ENCODE data around the gene SST.

Gene SST

GRCh38 chr3:187669675-187670504 is at the start of gene SST:
Gene SST (minus strand): TSS chr3:187670394. CDS start chr3:187670291, 103 bp downstream.
- DNase-seq = peak; percentile 33 to 35

DNA sequence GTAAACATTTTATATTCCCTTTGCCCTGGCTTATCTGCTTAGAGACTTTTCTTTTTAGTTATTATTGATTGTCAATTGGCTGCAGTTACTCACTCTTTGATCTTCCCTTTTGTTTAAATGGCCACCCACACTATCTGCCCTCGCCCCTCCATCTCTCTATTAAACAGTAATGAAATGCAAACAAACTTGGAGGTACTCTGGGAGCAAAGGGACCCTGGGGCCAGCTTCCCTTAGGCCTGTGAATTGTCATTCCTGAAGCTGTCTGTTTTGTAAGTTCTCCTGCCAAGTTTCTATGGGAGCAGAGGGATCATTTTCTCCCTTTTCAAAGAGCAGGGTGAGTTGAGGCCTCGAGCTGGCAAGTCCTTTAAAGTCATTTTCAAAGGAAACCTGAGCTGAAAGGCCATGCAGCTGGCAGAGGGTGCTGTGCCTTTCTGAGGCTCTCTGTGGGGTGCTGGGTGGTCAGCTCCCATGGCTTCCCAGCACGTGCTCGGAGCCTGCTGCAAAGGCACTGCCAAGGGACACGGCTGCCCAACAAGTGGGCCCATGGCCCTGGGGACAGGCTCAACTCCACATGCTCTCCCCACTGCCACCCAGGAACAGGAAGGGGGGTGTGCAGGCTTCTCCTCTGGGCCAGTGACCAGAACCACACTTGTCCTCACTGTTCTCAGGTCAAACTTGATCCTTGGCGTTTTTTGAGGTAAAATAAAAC is 49.6 kb upstream of the SST start:
- no peak for DNase-seq

DNA sequence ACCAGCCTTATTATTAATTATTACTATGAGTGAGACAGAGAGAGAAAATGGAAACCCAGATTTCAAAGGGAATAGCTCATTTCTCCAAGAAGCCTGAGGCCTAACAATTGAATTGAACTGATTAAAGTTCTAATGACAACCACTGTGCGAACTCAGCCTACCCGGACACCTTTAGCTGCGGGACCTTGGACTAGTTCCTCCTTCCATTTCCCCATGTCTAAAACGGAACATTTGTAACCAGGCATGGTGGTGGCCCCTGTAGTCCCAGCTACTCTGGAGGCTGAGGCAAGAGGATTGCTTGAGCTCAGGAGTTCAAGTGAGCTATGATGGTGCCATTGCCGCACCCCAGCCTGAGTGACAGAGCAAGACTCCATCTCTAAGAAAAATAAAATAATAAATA is 48.6 kb upstream of the SST start:
- no peak for DNase-seq

GRCh38 chr3:187717572-187717971 is 47.4 kb upstream of the SST start:
- no peak for DNase-seq

- DNase-seq = peak; percentile 83 to 84
Observed at GRCh38 chr3:187714404-187714979, 44.3 kb upstream of the SST start.

GRCh38 chr3:187713504-187713903 is 43.3 kb upstream of the SST start:
- DNase-seq = no peak

DNA sequence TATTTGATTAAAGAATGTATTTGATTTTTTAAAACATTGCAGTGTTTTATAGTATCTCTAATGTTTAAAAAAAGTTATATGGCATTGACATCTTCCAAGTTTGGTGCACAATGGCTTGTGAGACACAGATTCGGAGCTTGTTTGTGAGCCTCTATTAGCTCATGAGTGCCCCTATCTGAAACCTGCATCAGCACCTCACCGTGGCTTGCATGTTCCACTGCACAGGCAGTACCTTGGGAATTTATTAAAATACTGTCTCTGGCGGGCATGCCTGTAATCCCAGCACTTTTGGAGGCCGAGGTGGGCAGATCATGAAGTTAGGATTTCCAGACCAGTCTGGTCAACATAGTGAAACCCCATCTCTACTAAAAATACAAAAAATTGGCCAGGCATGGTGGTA is 39.0 kb upstream of the SST start:
- DNase-seq = no peak

- no peak for DNase-seq
Observed at GRCh38 chr3:187708696-187709095, 38.5 kb upstream of the SST start.

GRCh38 chr3:187706971-187707370 is 36.8 kb upstream of the SST start:
- no peak for DNase-seq

- DNase-seq = no peak
Observed at GRCh38 chr3:187705164-187705563, 35.0 kb upstream of the SST start.

DNA sequence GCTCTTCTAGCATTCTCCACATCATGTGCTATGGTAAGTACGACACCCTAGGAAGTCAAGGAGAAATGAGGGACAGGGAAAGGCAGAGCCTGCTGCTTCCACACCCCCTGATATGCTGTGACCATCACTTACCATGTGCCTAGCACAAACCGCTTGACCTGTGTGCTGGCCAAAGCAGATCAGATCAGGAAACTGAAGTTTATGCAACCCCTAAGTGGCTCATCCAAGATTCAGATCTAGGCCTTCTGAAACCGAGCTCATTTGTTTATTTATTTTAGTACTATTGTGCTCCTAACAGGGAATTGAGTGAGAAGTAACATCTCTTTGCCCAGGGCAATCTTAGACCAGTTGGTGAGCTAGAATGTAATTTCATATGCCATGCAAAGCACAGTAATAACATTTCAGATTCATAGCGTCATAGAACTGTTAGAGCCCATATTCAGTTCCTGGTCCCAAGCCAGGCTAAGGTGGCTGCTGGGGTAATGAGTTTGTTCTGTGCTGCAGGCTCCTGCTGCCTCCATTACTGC is 32.4 kb upstream of the SST start, which contains the start of gene RTP2:
Gene RTP2 (minus strand): TSS at position 51 of the 527 bp plus-strand sequence. CDS start 429 bp downstream, outside the sequence.
- no peak for DNase-seq

DNA sequence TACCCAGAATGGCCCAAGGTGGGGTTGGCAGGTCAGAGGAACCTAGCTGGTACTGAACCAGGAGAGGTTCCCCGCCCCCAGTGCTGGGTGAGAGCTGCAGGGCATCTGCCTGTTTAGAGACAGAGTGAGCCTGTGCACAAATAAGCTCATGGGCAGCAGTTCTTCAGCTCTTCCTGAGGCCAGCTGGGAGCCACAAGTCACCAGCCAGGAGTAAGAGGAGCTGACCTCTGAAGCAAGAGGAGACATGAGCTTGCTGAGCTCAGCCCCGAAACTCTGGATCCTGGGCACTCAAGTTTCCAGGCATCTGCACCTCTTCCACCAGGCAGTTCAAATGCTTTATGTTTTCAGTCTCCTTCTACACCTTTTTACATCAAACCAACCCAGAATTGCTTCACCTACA is 30.1 kb upstream of the SST start:
- no peak for DNase-seq

GRCh38 chr3:187698499-187699399 is 28.6 kb upstream of the SST start:
- no peak for DNase-seq

DNA sequence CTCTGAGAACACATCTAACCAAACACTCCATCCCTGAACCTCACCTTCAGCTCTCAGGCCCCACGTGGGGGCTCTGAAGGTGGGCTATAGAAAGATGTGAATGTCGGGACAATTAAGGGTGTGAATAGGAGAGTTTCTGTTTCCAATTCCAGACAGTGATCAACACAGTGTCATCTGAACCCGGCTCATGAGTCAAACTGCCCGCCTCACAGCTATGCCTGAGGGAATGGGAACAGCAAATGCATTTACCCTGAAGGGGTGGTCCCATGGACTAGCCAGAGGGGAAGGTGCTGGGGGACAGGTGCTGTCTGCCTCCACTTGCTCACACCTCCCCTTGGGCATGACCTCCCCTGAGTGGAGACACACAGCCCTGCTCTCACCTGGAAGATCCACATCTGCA is 25.8 kb upstream of the SST start:
- DNase-seq = no peak

GRCh38 chr3:187695449-187695848 is 25.3 kb upstream of the SST start:
- no peak for DNase-seq

GRCh38 chr3:187694801-187695200 is 24.6 kb upstream of the SST start:
- DNase-seq = no peak

DNA sequence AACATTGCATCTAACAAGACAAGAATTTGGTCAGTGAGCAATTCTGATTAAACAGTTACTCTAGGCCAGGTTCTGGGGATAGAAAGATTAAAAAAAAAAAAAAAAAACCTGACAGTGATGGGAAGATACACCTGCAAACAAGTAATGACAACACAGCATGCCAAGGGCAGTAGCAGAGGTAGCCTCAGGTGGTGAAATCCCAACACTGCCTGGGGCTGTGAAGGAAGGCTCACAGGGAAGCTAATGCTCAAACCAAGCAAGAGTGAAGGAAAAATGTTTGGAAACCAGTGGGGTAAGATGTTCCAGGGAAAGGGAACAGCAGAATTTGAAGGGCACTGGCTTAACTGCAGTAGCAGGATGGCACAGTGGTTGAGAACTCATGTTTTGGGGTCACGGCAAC is 23.2 kb upstream of the SST start:
- no peak for DNase-seq

GRCh38 chr3:187689984-187690383 is 19.8 kb upstream of the SST start:
- no peak for DNase-seq

GRCh38 chr3:187686621-187687273 is 16.6 kb upstream of the SST start:
- DNase-seq = no peak

- DNase-seq = no peak
Observed at GRCh38 chr3:187685948-187686347, 15.8 kb upstream of the SST start.

DNA sequence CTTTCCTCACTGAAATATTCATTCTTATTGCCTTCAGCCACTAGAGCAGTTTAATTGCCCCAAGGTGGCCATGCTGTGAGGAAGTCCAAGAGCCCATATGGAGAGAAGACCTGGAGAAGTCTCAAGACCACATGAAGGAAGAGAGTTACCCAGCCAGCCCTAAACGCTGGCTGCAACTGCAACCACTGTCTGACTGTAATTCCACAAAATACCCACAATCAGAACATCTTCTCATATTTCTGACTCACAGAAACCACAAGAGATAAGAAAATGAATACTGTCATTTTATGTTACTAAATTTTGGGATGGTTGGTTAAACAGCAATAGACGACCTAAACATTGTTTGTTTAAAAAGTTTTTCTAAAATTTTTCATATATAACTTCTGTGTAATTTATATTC is 14.7 kb upstream of the SST start:
- peak in 1 of 2 experiments; percentile 30 for DNase-seq

- no peak for DNase-seq
Observed at GRCh38 chr3:187684444-187684843, 14.2 kb upstream of the SST start.

Measured in activated T-cell treated with anti-CD3 and anti-CD28 coated beads, Interleukin-2, amount 50 U/mL, for 48 hours (primary cell).